Measurements from ENCODE around the gene MLYCD. TPM values are rescaled to one million over a fixed set of nuclear protein-coding genes. Genes with fewer than 3 reads are reported as not detected.

MLYCD gene
- total and polyA plus RNA-seq, 4 donors = 3.7 to 24.4 (median 7.5) TPM

GRCh38 chr16:83961591-83961990, 62.7 kb downstream of the MLYCD start:
- TF ChIP-seq FOXA1 (IDR thresholded peaks at IDR 0.05) (no peak), JUND (IDR thresholded peaks at IDR 0.05) (no peak), RAD21 (IDR thresholded peaks at IDR 0.05) (no peak), FOXA2 (IDR thresholded peaks at IDR 0.05) (no peak), REST (IDR thresholded peaks at IDR 0.05) (no peak), SP1 (IDR thresholded peaks at IDR 0.05) (no peak), HNF4G (IDR thresholded peaks at IDR 0.05) (no peak), NR2F2 (IDR thresholded peaks at IDR 0.05) (no peak), RXRA (IDR thresholded peaks at IDR 0.05) (no peak), MAX (IDR thresholded peaks at IDR 0.05) (no peak), HNF4A (conservative IDR thresholded peaks at IDR 0.05) (no peak), EGR1 (IDR thresholded peaks at IDR 0.05; ENCODE audit: low read depth in 2 of 2) (no peak), YY1 (IDR thresholded peaks at IDR 0.05) (no peak), GABPA (IDR thresholded peaks at IDR 0.05 in 1 of 2, conservative IDR thresholded peaks at IDR 0.05 in 1 of 2) (no peak), CTCF (IDR thresholded peaks at IDR 0.05; ENCODE audit: low read depth, low read length, missing input control) (no peak)
- TF ChIP-seq, protein P1, sequence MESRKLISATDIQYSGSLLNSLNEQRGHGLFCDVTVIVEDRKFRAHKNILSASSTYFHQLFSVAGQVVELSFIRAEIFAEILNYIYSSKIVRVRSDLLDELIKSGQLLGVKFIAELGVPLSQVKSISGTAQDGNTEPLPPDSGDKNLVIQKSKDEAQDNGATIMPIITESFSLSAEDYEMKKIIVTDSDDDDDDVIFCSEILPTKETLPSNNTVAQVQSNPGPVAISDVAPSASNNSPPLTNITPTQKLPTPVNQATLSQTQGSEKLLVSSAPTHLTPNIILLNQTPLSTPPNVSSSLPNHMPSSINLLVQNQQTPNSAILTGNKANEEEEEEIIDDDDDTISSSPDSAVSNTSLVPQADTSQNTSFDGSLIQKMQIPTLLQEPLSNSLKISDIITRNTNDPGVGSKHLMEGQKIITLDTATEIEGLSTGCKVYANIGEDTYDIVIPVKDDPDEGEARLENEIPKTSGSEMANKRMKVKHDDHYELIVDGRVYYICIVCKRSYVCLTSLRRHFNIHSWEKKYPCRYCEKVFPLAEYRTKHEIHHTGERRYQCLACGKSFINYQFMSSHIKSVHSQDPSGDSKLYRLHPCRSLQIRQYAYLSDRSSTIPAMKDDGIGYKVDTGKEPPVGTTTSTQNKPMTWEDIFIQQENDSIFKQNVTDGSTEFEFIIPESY (IDR thresholded peaks at IDR 0.05) = no peak
- Histone ChIP-seq H3K4me3 (ENCODE audit: low read depth in 1 of 3, low read length in 3 of 3) (no peak overlapping the region), H3K4me1 (ENCODE audit: control insufficient read depth in 4 of 4, insufficient read depth in 4 of 4, low read length in 3 of 4) (peaks cover 0 to 5% (median 0%) of the 10 kb centered on the region in 4 donors), H3K27ac (ENCODE audit: low read depth in 1 of 2, low read length in 2 of 2) (no peak overlapping the region), H3K36me3 (ENCODE audit: control insufficient read depth in 4 of 4, insufficient read depth in 3 of 4, low read depth in 1 of 4, low read length in 3 of 4) (peaks cover 23 to 79% (median 64%) of the 10 kb centered on the region in 4 donors), H3K9me3 (ENCODE audit: control insufficient read depth in 4 of 4, low read length in 3 of 4) (no peaks in the 10 kb centered on the region), H3K27me3 (ENCODE audit: control insufficient read depth in 4 of 4, insufficient read depth in 4 of 4, low read length in 3 of 4) (no peaks in the 10 kb centered on the region), H3K9ac (ENCODE audit: low read depth in 1 of 2, low read length in 2 of 2) (no peak overlapping the region)
- DNase-seq (ENCODE audit: low spot score) = no peak
- WGBS = 85% methylated on average over 5 of the region's 5 CpGs

Measured in liver (tissue), 9 donors.